Bone marrow (tissue), 2 donors: Measurements from ENCODE around the gene SPOPL.
A peak's percentile ranks its signal among the peaks of the same experiment; 100 is the strongest.

Source experiments
- DNase-seq, 2 donors: peaks; one replicate each; lab custom pipeline; 2025; lab: John Stamatoyannopoulos, UW

The SPOPL gene

GRCh38 chr2:138494265-138494966 is 7.2 kb upstream of the SPOPL start:
- DNase-seq: no peak

GRCh38 chr2:138495384-138495783 is 6.2 kb upstream of the SPOPL start:
- DNase-seq: no peak

GRCh38 chr2:138496096-138496651 is 5.4 kb upstream of the SPOPL start:
- no peak for DNase-seq

- no peak for DNase-seq
These were observed 4.3 kb upstream of the SPOPL start for GRCh38 chr2:138497294-138497693.

- DNase-seq: no peak
These were observed 1.9 kb upstream of the SPOPL start for GRCh38 chr2:138499684-138500083.

GRCh38 chr2:138500592-138501424 is 762 bp upstream of the SPOPL start:
- no peak for DNase-seq

GRCh38 chr2:138502255-138503086 is 901 bp downstream of the SPOPL start:
- DNase-seq: no peak

- DNase-seq: no peak
These were observed 1.5 kb downstream of the SPOPL start for GRCh38 chr2:138503087-138503442.

GRCh38 chr2:138503652-138504051 is 2.1 kb downstream of the SPOPL start:
- no peak for DNase-seq

GRCh38 chr2:138504092-138504491 is 2.5 kb downstream of the SPOPL start:
- no peak for DNase-seq

GRCh38 chr2:138504546-138505235 is 3.1 kb downstream of the SPOPL start:
- DNase-seq: peak in 1 of 2 donors; percentile 41

- DNase-seq: no peak
These were observed 5.7 kb downstream of the SPOPL start for GRCh38 chr2:138507267-138507666.

GRCh38 chr2:138510319-138510718 is 8.7 kb downstream of the SPOPL start:
- DNase-seq: no peak

GRCh38 chr2:138512672-138513071 is 11.1 kb downstream of the SPOPL start:
- DNase-seq: no peak

GRCh38 chr2:138514173-138514572 is 12.6 kb downstream of the SPOPL start:
- no peak for DNase-seq

- DNase-seq: no peak
These were observed 13.5 kb downstream of the SPOPL start for GRCh38 chr2:138515092-138515491.

- DNase-seq: no peak
These were observed 14.6 kb downstream of the SPOPL start for GRCh38 chr2:138516030-138516704.

GRCh38 chr2:138518860-138519259 is 17.3 kb downstream of the SPOPL start:
- no peak for DNase-seq

- no peak for DNase-seq
These were observed 20.3 kb downstream of the SPOPL start for GRCh38 chr2:138521821-138522220.

- no peak for DNase-seq
These were observed 21.0 kb downstream of the SPOPL start for GRCh38 chr2:138522556-138522955.
